Mesothelial cell of epicardium (in vitro differentiated cells): ENCODE measurements around the gene CCL4L2. TPM values are rescaled to one million over a fixed set of nuclear protein-coding genes. Genes with fewer than 3 reads are reported as not detected.
"Not testable (repeated sequence)": the region's sequence is repeated elsewhere in the genome, so short reads cannot be mapped to it uniquely, and the experiment has no call there.

Source experiments
- DNase-seq, 2 experiments: peaks; one replicate each; pipeline ENCODE4 v3.0.0; 2021; ENCODE audit warnings: low spot score in 2 of 2; ENCODE audit not compliant: unreplicated experiment in 2 of 2
- H3K27ac Mint-ChIP-seq: 2 replicates; pipeline ENCODE4 v1.8.0; 2021; ENCODE audit warnings: mixed read lengths
- H3K27me3 Mint-ChIP-seq: 2 replicates; pipeline ENCODE4 v1.8.0; 2021; ENCODE audit warnings: low read depth, mixed read lengths
- H3K36me3 Mint-ChIP-seq: 2 replicates; pipeline ENCODE4 v1.8.0; 2021; ENCODE audit warnings: mixed read lengths
- H3K4me1 Mint-ChIP-seq: 2 replicates; pipeline ENCODE4 v1.8.0; 2021; ENCODE audit warnings: mixed read lengths
- H3K4me3 Mint-ChIP-seq: 2 replicates; pipeline ENCODE4 v1.8.0; 2021; ENCODE audit warnings: mild to moderate bottlenecking, moderate library complexity, mixed read lengths
- H3K9me3 Mint-ChIP-seq: 2 replicates; pipeline ENCODE4 v1.8.0; 2021; ENCODE audit warnings: mixed read lengths
- total RNA-seq: library from RNA; stranded (reverse); gene quantifications from 3 replicates; pipeline ENCODE4 v1.2.1, GENCODE V29; 2021
- TF ChIP-seq, protein P1 (sequence below): fragments of 200-600 bp; sonication (generic); IDR thresholded peaks from one replicate; pipeline ENCODE4 v1.5.0; 2021; ENCODE audit warnings: antibody characterized with exemption; ENCODE audit not compliant: unreplicated experiment

Gene CCL4L2
- total RNA-seq, 1 donor from 2014 or later, result not detected

DNA sequence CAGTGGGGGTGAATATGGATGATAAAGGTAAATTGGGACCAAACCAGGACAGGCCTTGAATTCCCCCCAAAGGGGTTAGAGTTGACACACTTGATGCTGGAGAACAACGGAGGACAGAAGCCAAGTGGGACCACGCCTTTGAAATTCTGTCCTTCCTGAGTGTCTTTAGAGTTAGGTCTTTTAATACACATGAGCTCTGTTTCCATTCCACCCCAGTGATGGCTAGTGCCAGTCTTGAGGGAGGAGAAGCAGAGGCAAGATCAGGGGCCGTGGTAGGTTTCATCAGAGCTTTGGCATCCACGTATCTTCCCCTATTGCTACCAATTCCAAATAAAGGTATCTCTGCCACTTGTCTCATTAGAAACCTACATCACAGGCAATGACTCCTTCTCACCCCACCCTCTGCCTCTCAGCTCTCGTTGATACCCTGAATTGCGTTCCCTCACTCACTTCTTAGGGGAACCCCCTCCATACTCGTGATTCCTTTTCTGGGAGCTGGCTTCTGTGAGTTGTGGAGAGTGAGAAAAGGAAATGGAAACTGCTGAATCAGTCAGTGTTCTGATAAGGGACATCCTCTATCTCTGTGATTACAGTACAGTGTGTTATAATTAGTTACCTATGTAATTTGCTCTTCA, 11.9 kb upstream of the CCL4L2 start:
- TF ChIP-seq, protein P1, sequence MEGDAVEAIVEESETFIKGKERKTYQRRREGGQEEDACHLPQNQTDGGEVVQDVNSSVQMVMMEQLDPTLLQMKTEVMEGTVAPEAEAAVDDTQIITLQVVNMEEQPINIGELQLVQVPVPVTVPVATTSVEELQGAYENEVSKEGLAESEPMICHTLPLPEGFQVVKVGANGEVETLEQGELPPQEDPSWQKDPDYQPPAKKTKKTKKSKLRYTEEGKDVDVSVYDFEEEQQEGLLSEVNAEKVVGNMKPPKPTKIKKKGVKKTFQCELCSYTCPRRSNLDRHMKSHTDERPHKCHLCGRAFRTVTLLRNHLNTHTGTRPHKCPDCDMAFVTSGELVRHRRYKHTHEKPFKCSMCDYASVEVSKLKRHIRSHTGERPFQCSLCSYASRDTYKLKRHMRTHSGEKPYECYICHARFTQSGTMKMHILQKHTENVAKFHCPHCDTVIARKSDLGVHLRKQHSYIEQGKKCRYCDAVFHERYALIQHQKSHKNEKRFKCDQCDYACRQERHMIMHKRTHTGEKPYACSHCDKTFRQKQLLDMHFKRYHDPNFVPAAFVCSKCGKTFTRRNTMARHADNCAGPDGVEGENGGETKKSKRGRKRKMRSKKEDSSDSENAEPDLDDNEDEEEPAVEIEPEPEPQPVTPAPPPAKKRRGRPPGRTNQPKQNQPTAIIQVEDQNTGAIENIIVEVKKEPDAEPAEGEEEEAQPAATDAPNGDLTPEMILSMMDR, result no peak
- H3K4me3 Mint-ChIP-seq, result no peak overlapping the region
- no peak overlapping the region for H3K27ac Mint-ChIP-seq
- peaks cover 13% of the 10 kb centered on the region for H3K27me3 Mint-ChIP-seq
- no peak for DNase-seq
- peaks cover 5% of the 10 kb centered on the region for H3K4me1 Mint-ChIP-seq
- no peaks in the 10 kb centered on the region for H3K9me3 Mint-ChIP-seq
- H3K36me3 Mint-ChIP-seq, result no peaks in the 10 kb centered on the region

DNA sequence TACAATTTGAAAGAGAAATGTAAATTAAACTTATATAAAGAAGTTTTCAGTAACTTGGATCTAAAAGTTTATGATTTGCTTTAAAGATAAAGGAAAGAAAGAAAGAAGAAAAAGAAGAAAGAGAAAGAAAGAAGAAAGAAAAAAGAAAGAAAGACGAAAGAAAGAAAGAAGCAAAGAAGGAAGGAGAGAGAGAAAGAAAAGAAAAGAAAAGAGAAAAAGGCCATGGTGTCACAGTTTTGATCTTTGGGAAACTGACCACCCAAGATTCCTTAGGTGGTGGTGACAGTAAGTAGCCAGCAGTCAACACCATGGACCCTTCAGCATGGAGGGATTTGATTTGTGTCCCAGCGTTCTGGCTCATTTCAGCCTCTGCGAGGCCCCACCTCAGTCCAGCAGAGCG, 9.8 kb upstream of the CCL4L2 start:
- H3K27me3 Mint-ChIP-seq, H3K27ac Mint-ChIP-seq, DNase-seq, H3K9me3 Mint-ChIP-seq, H3K4me3 Mint-ChIP-seq, H3K36me3 Mint-ChIP-seq, H3K4me1 Mint-ChIP-seq: not testable (repeated sequence)

DNA sequence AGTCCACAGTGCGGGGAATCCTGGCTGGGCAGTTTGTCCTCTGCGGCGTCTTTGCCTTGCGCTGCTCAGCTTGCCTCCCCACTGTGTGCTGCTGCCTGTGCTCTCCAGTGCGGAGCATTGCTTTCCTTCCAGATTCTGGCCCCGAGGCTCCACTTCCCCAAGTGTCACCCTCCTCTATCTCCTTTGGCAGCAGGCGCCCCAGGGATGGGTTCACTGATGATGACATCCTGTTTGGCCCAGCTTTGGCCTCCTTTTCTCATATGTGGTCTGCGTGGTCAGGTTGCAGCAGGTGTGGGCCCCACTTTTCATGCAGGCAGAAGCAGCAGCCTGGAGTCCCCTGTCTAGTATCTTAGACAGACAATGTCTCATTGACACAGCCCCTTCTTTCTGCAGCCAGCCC, 9.4 kb upstream of the CCL4L2 start:
- not testable (repeated sequence) for H3K4me1 Mint-ChIP-seq, H3K9me3 Mint-ChIP-seq, H3K27ac Mint-ChIP-seq, H3K4me3 Mint-ChIP-seq, H3K27me3 Mint-ChIP-seq, DNase-seq, H3K36me3 Mint-ChIP-seq

DNA sequence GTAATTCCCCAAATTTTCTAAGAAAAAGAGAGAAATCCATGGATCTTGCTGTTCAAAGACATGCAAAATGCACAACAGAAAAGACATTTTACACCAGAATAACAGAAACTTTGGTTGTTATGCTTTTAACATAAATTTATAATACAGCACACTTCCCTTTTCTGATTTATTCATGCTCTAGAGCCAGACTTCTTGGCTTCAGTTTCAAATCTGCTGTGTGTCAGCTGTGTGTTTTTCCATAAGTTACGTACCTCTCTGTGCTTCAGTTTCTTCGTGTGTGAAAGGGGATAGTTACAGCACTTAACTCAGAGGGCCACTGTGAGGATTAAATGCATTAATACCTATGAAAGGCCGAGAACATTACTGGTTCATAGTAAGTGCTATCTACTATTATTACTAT, 7.5 kb upstream of the CCL4L2 start:
- DNase-seq, result no peak
- Mint-ChIP-seq H3K9me3 (no peaks in the 10 kb centered on the region), H3K27me3 (peaks cover 15% of the 10 kb centered on the region), H3K27ac (no peak overlapping the region), H3K4me3 (no peak overlapping the region), H3K4me1 (peaks cover 5% of the 10 kb centered on the region), H3K36me3 (no peaks in the 10 kb centered on the region)
- TF ChIP-seq, protein P1, result no peak

DNA sequence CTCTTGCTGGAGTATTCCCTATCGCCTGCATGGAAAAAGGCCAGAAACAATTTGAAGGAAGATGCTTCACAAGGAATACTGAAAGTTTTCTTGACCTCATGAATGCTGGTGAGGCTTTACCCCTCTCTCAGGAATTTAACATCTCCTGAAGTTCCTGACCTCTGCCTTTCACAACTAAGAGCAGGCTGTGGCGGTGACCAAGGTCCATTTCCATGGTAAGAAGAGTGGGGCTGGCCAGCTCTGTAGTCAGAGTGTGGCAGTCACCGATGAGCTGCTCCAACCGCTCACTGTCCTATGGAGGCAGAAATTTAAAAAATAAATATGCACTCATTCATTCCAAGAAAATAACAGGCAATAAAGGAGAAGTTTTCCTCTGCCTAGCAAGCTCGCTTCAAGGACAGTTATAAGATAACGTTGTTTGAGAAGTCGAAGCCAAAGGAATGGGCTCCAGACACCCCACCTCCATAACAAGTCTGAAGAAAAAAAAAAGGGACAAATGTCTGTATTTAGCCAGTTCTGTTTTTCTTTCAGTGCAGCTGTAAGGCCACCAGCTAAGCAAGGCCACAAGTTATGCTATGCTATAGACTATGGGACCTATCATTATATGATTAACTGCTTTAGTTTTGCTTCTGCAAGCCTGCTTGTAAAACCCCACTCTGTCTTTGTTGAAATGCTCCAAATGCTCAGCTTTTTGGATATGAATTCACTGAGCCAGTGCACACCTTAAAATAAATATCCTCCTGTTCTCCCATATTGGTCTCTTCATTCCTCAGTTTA, 6.0 kb upstream of the CCL4L2 start:
- Mint-ChIP-seq H3K27ac (no peak overlapping the region), H3K4me3 (no peak overlapping the region), H3K4me1 (peaks cover 5% of the 10 kb centered on the region), H3K36me3 (no peaks in the 10 kb centered on the region), H3K9me3 (no peaks in the 10 kb centered on the region), H3K27me3 (peaks cover 17% of the 10 kb centered on the region)
- TF ChIP-seq, protein P1, result no peak
- DNase-seq, result no peak

DNA sequence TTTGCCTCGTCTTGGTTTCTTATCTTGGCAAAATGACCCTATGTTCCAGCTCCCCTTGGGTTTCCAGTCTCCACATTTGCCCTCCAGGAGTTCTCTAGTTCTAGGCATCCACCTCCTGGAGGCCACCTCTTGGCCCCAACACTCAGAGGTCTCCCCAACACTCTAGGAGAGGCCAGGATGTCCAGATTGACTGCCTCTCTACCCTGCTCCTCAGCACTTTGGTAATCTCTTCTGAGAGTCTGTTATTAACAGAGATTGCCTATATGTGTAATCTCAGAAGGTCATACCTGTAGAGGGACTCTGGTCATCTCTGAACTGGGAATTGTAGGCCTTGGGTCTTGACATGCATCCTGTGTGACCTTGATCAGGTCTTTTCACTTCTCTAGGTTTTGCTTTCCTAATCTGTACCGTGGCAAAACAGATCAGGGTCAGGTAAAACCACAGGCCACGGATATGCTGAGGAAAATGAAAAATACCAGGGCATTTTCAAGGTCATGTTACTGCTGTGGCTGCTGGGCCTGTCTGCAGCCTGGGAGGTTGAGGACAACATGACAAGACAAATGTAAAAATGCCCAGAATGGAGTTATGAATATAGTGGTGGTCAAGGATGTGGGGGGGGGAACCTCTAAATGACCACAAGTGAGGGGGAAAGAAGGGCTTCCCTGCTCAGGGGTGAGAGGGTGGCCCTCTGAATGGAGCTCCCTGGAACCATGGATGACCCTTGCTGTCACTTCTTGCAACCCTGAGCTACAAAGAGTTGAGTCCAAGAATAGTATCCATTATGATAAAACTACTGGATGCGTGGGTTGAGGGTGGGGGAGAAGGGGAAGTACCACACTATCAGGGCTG, 5.0 kb upstream of the CCL4L2 start:
- no peak overlapping the region for H3K27ac Mint-ChIP-seq
- peaks cover 5% of the 10 kb centered on the region for H3K4me1 Mint-ChIP-seq
- TF ChIP-seq, protein P1, result no peak
- no peak for DNase-seq
- peaks cover 24% of the 10 kb centered on the region for H3K27me3 Mint-ChIP-seq
- no peaks in the 10 kb centered on the region for H3K36me3 Mint-ChIP-seq
- no peaks in the 10 kb centered on the region for H3K9me3 Mint-ChIP-seq
- H3K4me3 Mint-ChIP-seq, result no peak overlapping the region

DNA sequence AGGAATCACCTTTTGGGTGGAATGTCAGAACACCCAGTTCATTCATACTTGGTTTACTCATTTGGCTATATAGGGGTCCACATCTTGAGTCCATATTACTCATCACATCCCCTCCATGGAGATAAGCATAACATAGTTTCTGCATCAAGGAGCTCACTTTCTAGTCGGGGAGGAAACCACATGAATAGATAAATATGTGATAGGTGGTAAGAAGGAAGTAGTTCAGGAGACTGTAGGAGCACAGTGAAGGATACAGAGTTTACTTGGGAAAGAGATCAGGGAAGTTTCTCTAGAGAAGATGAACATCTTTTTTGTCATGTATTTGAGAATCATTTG, 4.4 kb upstream of the CCL4L2 start:
- not testable (repeated sequence) for DNase-seq, H3K4me3 Mint-ChIP-seq, H3K4me1 Mint-ChIP-seq, H3K36me3 Mint-ChIP-seq, H3K9me3 Mint-ChIP-seq, H3K27ac Mint-ChIP-seq
- peaks cover 28% of the 10 kb centered on the region for H3K27me3 Mint-ChIP-seq

DNA sequence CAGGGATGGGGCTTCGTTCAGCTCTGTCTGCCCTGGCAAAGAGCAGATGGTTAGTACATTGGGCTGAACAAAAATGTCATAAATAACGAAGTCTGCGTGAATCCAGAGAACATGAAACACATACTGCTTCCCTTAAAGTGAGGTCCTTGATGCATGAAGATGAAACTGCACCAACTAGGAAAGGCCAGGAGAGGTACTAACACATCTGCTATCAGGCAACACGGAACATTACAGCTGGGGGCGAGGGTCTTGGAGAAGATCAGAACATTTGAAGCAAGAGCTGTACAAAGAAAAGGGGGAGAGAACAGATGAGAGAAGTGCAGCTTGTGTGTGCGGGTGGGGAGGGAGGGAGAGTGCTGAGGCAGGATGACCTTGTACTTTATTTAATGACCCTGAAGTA, 3.5 kb upstream of the CCL4L2 start:
- not testable (repeated sequence) for H3K36me3 Mint-ChIP-seq, H3K27ac Mint-ChIP-seq, H3K4me1 Mint-ChIP-seq, DNase-seq, H3K4me3 Mint-ChIP-seq, H3K9me3 Mint-ChIP-seq
- H3K27me3 Mint-ChIP-seq, result peaks cover 36% of the 10 kb centered on the region
